ENCODE results near the gene PDE4D. TPM values are rescaled to one million over a fixed set of nuclear protein-coding genes. Genes with fewer than 3 reads are reported as not detected.
"Not testable (repeated sequence)": the region's sequence is repeated elsewhere in the genome, so short reads cannot be mapped to it uniquely, and the experiment has no call there.

PDE4D gene
- polyA plus RNA-seq, 3 donors: 17.7 to 21.3 (median 19.7) TPM

DNA sequence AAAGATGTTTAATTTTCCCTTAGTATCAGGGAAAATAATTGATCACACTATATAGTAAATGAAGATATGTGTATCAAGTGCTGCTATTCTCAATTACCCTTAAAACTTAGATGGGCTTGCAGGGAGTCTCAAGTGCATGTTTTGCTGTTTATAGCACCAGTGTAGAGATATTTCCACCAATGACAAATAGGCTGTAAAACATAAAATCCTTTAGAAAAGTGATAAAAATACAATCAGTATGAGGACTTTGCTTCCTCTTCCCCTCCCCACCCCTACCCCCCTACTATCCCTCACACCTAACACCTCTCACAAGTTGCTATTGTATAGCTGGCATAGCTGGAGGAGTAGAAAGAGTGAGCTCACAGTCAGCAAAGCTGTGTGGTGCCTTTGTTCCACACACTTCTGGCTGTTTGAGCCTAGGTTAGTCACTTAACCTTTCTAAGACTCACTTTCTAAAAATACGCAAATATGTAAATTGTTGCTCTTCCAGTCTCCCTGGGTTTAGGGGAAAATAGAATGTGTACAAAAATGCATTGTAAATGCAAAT lies 93.1 kb downstream of the PDE4D start:
- DNase-seq: no peak

DNA sequence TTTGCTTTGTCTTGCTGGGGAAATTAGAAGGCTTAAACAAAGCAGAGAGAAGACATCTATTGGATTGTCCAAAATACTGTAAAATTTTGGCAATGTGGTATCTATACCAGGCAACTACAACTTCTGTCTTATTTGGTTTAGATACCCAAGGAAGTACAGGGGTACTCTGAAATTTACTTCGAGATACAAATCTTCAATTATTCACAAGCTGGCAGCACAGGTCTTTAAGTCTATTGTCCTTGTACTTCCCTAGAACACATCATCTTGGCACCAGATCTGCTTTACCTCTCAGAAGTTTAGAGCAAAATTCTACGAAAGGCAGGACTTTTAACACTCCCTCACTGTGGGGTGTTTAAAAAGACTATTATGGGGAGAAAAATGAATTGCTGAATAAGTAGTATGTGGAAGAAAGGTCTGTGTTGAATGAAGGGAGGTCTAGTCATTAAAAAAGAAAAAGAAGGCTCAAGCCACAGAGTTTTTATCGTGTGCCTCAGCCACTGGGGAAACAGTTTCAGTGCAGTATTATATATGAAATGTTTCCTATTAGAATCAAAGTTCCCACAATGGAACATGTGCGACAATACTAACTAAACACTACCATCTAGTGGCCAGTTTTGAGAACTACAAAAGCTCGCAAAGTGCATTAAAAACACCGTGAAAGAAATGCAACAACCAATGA lies 93.7 kb downstream of the PDE4D start:
- DNase-seq: peak; percentile 60

- peak; percentile 62 for DNase-seq
Measured at GRCh38 chr5:59798862-59799667, 94.5 kb downstream of the PDE4D start.

DNA sequence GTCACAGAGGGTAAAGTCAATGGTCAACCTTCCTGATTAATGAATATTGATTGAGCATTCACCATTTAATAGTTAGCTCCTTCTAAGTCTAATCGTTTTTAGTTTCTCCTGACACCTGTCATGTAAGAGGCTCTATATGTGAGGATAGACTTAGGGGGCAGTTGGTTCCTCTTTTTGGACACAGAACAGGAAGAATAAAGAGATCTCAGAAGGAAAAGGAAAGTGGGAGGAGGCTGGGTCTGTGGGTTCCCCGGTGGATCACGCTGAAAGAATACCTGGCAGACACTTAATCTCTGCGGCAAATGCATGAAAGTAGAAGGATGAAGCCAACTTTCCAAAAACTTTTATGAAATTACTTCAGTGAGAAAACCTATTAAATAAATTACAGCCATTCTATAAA lies 98.4 kb downstream of the PDE4D start:
- DNase-seq: no peak

- no peak for DNase-seq
Measured at GRCh38 chr5:59792983-59793585, 100.4 kb downstream of the PDE4D start.

GRCh38 chr5:59791617-59792016 lies 101.9 kb downstream of the PDE4D start:
- DNase-seq: no peak

DNA sequence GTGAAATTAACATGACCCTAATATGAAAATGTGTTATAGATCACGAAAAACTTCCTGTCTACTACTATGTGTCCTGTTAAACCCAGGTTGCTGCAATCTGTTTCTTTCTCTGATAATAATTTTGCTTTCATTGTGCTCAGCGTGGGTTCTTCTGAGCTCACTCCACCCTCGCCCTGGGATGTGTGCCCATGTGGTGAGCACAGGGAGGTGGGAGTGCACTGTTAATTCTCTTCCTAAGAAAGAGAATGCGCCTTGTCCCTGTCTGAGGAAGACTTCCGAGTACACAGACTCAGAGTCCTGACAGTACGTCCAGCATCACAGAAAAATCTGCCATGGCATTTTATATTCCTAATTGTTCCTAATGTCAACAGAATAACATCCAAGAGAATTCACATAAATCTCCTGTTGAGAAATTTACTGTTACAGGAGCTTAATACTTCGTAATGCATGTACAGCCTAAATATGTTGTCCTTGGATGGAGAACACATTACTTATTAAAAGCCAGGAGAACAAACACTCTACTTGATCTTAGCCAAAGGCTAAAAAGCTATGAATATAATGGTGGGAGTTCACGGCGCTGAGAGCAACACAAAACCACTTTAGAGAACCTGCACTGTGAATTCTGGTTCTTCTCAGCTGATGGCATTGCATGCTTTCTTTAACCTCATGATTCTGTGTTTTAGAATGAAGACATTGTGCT lies 102.6 kb downstream of the PDE4D start:
- DNase-seq: no peak

- DNase-seq: no peak
Measured at GRCh38 chr5:59790376-59790775, 103.2 kb downstream of the PDE4D start.

DNA sequence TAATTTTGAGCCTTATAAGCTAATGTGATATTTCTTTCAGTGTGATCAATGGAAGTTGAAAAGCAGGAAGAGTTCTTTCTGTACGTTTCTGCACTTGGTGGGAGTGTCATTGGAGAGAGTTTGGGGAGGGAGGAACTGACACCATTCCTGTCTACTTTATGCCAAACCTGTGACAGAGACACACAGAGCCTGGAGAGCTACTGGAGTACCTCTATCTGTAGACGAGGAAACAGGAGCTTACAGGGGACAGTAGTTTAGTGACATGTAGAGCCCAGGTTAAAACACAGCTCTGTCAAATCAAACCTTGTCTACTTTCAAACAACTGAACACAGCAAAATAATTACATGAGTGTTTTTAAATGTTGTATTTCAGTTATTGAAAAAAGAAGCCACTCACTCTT lies 103.6 kb downstream of the PDE4D start:
- DNase-seq: no peak

DNA sequence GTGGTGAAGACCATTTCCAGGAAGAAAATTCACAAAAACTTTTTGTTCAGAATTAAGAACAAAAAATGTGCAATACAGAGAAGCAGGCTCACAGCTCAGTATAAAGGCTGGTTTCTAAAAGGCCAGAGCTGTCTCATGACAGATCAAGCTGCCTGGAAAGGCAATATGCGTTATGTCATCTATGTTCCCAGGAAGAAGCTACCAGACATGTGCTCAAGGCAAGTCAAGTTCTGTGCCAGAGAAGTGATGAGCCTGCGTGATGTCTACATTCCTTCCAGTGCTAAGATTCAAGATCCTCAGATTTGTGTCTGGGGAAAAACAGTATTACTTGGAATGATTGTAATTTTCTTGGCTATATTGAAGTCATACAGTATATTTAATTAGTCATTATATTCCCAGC lies 104.3 kb downstream of the PDE4D start:
- no peak for DNase-seq

DNA sequence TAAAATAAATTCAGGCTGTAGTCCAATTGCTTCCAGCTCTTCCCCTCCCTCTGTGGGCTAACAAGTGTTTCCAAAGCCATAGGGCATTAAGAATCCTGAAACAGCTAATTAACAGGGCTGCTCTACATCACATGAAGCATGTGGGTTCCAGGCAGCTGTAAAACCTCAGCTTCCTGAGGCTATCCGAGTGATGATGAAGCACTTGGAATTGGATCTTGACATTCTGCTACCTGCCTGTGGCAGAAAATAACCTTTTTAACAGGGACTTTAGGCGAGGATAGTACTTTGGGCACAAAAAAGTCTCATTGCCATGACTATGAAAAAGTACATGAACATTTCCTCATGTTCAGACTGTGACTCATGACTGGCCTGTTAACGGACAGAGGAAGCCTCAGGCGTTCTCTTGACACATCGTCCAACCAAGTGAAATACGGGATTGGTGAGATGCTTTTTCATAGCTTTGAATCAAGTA lies 107.2 kb downstream of the PDE4D start:
- no peak for DNase-seq

GRCh38 chr5:59785676-59786333 lies 107.7 kb downstream of the PDE4D start:
- DNase-seq: no peak

- DNase-seq: not testable (repeated sequence)
Measured at GRCh38 chr5:59784708-59785107, 108.8 kb downstream of the PDE4D start.

GRCh38 chr5:59783264-59783663 lies 110.3 kb downstream of the PDE4D start:
- no peak for DNase-seq

DNA sequence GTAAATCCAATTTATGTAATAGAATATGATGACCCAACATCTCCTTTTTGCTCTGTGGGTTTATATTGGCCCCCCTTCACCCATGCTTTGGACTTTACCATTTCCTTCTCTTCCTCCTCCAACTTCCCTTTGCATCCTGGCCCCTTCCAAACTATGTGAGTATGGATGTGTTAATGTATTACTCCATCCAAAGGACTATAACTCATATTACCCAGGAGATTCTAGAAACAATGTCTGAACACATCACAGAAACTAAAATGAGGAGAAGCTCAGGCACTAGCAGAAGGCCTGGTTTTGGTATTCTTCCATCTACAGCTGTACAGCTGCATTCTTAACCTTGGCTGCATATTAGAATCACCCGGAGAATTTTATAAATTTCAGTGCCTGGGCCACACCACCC lies 110.7 kb downstream of the PDE4D start:
- no peak for DNase-seq

GRCh38 chr5:59779453-59779852 lies 114.1 kb downstream of the PDE4D start:
- no peak for DNase-seq

GRCh38 chr5:59777028-59777427 lies 116.5 kb downstream of the PDE4D start:
- no peak for DNase-seq

DNA sequence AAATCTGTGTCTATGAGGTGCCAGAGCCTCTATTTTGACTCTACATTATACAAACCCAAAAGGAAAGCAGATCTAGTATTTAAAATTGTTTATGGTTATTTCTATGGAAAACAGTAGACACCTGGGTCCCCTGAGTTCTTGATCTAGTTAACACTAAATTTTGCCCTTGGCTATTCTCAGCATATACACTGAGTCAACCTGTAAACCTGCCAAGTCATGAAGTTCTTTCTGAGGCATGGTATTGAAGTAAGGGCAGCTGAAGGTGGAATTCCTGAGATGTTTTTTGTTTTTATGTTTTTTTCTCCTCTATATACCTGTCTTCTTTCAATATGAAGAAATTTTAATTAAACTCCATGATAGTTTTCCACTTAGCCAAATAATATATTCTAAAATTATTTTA lies 120.2 kb downstream of the PDE4D start:
- no peak for DNase-seq

- DNase-seq: no peak
Measured at GRCh38 chr5:59772757-59773156, 120.8 kb downstream of the PDE4D start.

DNA sequence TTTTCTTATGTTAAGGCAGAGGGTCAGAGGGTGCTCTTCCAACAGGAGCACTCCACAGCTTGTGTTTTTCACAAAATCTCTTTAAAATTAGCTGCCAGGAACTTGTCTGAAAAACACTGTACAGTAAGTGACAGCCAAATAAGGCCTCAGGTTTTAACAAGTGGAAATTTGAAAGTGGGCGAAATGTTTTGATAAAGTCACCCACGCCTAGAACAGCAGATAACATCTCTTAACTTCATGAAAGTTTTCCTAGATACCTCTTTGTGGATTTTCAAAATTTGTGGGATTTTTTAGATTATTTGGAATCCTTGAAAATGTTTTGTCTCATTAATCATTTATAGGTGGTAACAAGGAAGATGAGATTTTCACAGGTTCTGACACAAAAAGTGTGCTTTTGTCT lies 121.3 kb downstream of the PDE4D start:
- DNase-seq: no peak

- DNase-seq: no peak
Measured at GRCh38 chr5:59770953-59771352, 122.6 kb downstream of the PDE4D start.

DNA sequence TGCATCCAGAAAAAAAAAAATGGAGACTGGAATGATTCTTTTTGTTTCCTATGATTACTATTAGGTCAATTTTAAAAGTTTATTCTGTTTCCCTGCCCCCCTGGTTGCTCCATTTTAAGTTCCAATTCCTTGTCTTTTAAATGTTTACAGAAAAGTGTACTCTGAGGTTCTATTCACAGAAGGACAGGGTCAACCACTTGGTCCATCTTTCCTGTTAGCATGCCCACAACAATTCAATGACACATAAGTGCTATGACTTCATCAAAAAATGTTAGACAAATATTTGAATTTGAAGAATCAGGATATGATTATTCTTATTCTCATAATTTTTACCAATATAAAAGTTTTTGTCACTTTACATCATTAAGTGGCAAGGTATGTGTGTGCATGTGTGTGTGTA lies 123.7 kb downstream of the PDE4D start:
- DNase-seq: no peak
